DND-41 (cell line): ENCODE data around the gene C12orf75.

ENCODE experiments used
- CTCF ChIP-seq: IDR thresholded peaks from 2 replicates; pipeline ENCODE4 v1.5.1; 2012; ENCODE audit warnings: borderline replicate concordance, low read length, moderate library complexity, mild to moderate bottlenecking; ENCODE audit not compliant: poor library complexity, severe bottlenecking; ENCODE audit errors: extremely low read depth
- EZH2 ChIP-seq: IDR thresholded peaks from 3 replicates; pipeline ENCODE4 v1.6.1; 2012; ENCODE audit warnings: borderline replicate concordance, low read depth, mild to moderate bottlenecking, moderate library complexity, low read length, inconsistent platforms; ENCODE audit not compliant: severe bottlenecking

GRCh38 chr12:105413911-105414487 lies 83.5 kb downstream of the C12orf75 start:
- no peak for TF ChIP-seq CTCF
- no peak for TF ChIP-seq EZH2
